GM19455 (cell line): ENCODE data around the gene CABP1.
A peak's percentile ranks its signal among the peaks of the same experiment; 100 is the strongest.
"Not testable (repeated sequence)": the region's sequence is repeated elsewhere in the genome, so short reads cannot be mapped to it uniquely, and the experiment has no call there.

ENCODE experiments used
- ATAC-seq: cut with Tn5 transposase; IDR thresholded peaks from one replicate; pipeline ENCODE4 v1.9.1; 2021; ENCODE audit not compliant: unreplicated experiment

The CABP1 gene

GRCh38 chr12:120639771-120640721 is at the start of gene CABP1:
Gene CABP1, plus strand, starts transcription at chr12:120640626. Its CDS starts 60 bp downstream, at chr12:120640686.
- peak; percentile 76 for ATAC-seq

- ATAC-seq = no peak
Observed at GRCh38 chr12:120590741-120591407, 49.6 kb upstream of the CABP1 start.

- no peak for ATAC-seq
Observed at GRCh38 chr12:120592121-120593049, 48.0 kb upstream of the CABP1 start.

- no peak for ATAC-seq
Observed at GRCh38 chr12:120596901-120597300, 43.5 kb upstream of the CABP1 start.

- no peak for ATAC-seq
Observed at GRCh38 chr12:120597861-120598260, 42.6 kb upstream of the CABP1 start.

- no peak for ATAC-seq
Observed at GRCh38 chr12:120598674-120599463, 41.6 kb upstream of the CABP1 start.

GRCh38 chr12:120599672-120600552 is 40.5 kb upstream of the CABP1 start:
- no peak for ATAC-seq

- ATAC-seq = not testable (repeated sequence)
Observed at GRCh38 chr12:120602416-120602815, 38.0 kb upstream of the CABP1 start.

- no peak for ATAC-seq
Observed at GRCh38 chr12:120610560-120610959, 29.9 kb upstream of the CABP1 start.

- not testable (repeated sequence) for ATAC-seq
Observed at GRCh38 chr12:120611534-120611933, 28.9 kb upstream of the CABP1 start.

GRCh38 chr12:120614848-120615247 is 25.6 kb upstream of the CABP1 start:
- no peak for ATAC-seq

GRCh38 chr12:120617193-120617592 is 23.2 kb upstream of the CABP1 start:
- not testable (repeated sequence) for ATAC-seq

- not testable (repeated sequence) for ATAC-seq
Observed at GRCh38 chr12:120617767-120618166, 22.7 kb upstream of the CABP1 start.

- ATAC-seq = no peak
Observed at GRCh38 chr12:120618954-120619615, 21.3 kb upstream of the CABP1 start.

GRCh38 chr12:120620624-120621023 is 19.8 kb upstream of the CABP1 start:
- no peak for ATAC-seq

GRCh38 chr12:120625557-120626419 is 14.6 kb upstream of the CABP1 start:
- ATAC-seq = no peak

- ATAC-seq = no peak
Observed at GRCh38 chr12:120628919-120629318, 11.5 kb upstream of the CABP1 start.
